GM12878 (cell line): Measurements from ENCODE around the gene FBXW8. TPM values are rescaled to one million over a fixed set of nuclear protein-coding genes. Genes with fewer than 3 reads are reported as not detected.

ENCODE experiments used
- ATAC-seq: fragments of 200-7000 bp; cut with Tn5 transposase; 3 replicates; pipeline ENCODE4 v1.9.1; 2020; ENCODE audit warnings: mild to moderate bottlenecking, moderate library complexity
- BruUV-seq: library from RNA; stranded (reverse); fragments of 400-500 nt; replicated peaks from 2 replicates; lab custom pipeline; 2021; lab: Mats Ljungman, UMichigan
- CTCF ChIA-PET: fragments of 300-600 bp; sonication (Branson Sonifier 250); formaldehyde crosslinking; extraction: SDS; loops from one replicate; lab custom pipeline; 2021; ENCODE audit warnings: inconsistent platforms; lab: Yijun Ruan, JAX
- POLR2A ChIA-PET: fragments of 350-600 bp; formaldehyde crosslinking; extraction: SDS; loops from one replicate; lab custom pipeline; 2021; ENCODE audit warnings: inconsistent platforms; lab: Charles Lee
- RAD21 ChIA-PET: fragments of 300-600 bp; sonication (Branson Sonifier 250); formaldehyde crosslinking; loops from one replicate; lab custom pipeline; 2023; ENCODE audit warnings: antibody characterized with exemption; ENCODE audit not compliant: unreplicated experiment; lab: Charles Lee
- SMC1A ChIA-PET: fragments of 300-600 bp; sonication (Branson Sonifier 250); formaldehyde crosslinking; loops from one replicate; lab custom pipeline; 2023; ENCODE audit not compliant: unreplicated experiment, uncharacterized antibody; lab: Charles Lee
- DNase-seq: peaks from one replicate; pipeline ENCODE4 v3.0.0-alpha.2; 2011; ENCODE audit warnings: low read depth, low spot score
- FAIRE-seq: peaks from 3 replicates; lab custom pipeline; 2011; peaks lifted over from hg19 to GRCh38; lab: Jason Lieb, UNC
- H2AFZ ChIP-seq: 2 replicates; pipeline ENCODE4 v1.6.0; 2011; ENCODE audit warnings: low read depth, low read length, control low read depth; ENCODE audit not compliant: control insufficient read depth
- H3K27ac ChIP-seq: 2 replicates; pipeline ENCODE4 v1.5.1; 2011; ENCODE audit warnings: control low read depth; ENCODE audit not compliant: control insufficient read depth, insufficient read depth
- H3K27me3 ChIP-seq, 2 experiments: replicated peaks in 1 of 2; 2 replicates each; pipeline versions ENCODE4 v1.6.0 to v1.6.1; 2011; ENCODE audit warnings: low read length in 1 of 2; ENCODE audit not compliant: control insufficient read depth in 2 of 2, insufficient read depth in 2 of 2
- H3K36me3 ChIP-seq, 2 experiments: 2 replicates each; pipeline ENCODE4 v1.5.1; 2011; ENCODE audit warnings: low read length in 1 of 2; ENCODE audit not compliant: control insufficient read depth in 2 of 2, insufficient read depth in 2 of 2
- H3K4me1 ChIP-seq: 2 replicates; pipeline ENCODE4 v1.6.1; 2011; ENCODE audit warnings: mild to moderate bottlenecking, low read length, moderate library complexity, mixed read lengths; ENCODE audit not compliant: control insufficient read depth, insufficient read depth
- H3K4me2 ChIP-seq: 2 replicates; pipeline ENCODE4 v1.6.0; 2011; ENCODE audit warnings: control low read depth; ENCODE audit not compliant: control insufficient read depth, insufficient read depth
- H3K4me3 ChIP-seq: fragments of 200-600 bp; sonication (generic); 2 replicates; pipeline ENCODE4 v1.5.1; 2016
- H3K79me2 ChIP-seq: 2 replicates; pipeline ENCODE4 v1.6.0; 2011; ENCODE audit warnings: low read length; ENCODE audit not compliant: control insufficient read depth, insufficient read depth
- H3K9ac ChIP-seq: 2 replicates; pipeline ENCODE4 v1.8.0; 2011; ENCODE audit warnings: low read length, control low read depth, mixed read lengths; ENCODE audit not compliant: control insufficient read depth, insufficient read depth
- H3K9me3 ChIP-seq: replicated peaks from 3 replicates; pipeline ENCODE4 v1.5.1; 2011; ENCODE audit warnings: mild to moderate bottlenecking, low read length; ENCODE audit not compliant: control insufficient read depth, insufficient read depth
- H4K20me1 ChIP-seq: 2 replicates; pipeline ENCODE4 v1.6.0; 2011; ENCODE audit not compliant: control insufficient read depth, insufficient read depth
- ATF7 ChIP-seq: fragments of 450-650 bp; IDR thresholded peaks from 2 replicates; pipeline ENCODE4 v1.6.1; 2016; ENCODE audit warnings: low read depth, mild to moderate bottlenecking
- BCL11A ChIP-seq: IDR thresholded peaks from 2 replicates; pipeline ENCODE4 v1.6.1; 2011; ENCODE audit warnings: low read depth, low read length
- BHLHE40 ChIP-seq, 2 experiments: fragments of 450-650 bp in 1 of 2; IDR thresholded peaks; 2 replicates each; pipeline ENCODE4 v1.6.1; 2011 to 2017; ENCODE audit warnings: low read depth in 2 of 2, borderline replicate concordance in 1 of 2, improper control_type of control experiment in 1 of 2, low read length in 1 of 2, mild to moderate bottlenecking in 1 of 2
- EP300 ChIP-seq, 2 experiments: fragments of 150-350 bp in 1 of 2; IDR thresholded peaks; 2 replicates each; pipeline ENCODE4 v1.6.1; 2011 to 2012; ENCODE audit warnings: low read depth in 2 of 2, low read length in 2 of 2, borderline replicate concordance in 1 of 2, improper control_type of control experiment in 1 of 2, inconsistent platforms in 1 of 2; ENCODE audit not compliant: control insufficient read depth in 1 of 2
- GABPA ChIP-seq: IDR thresholded peaks from 2 replicates; pipeline ENCODE4 v1.6.1; 2014; ENCODE audit warnings: antibody characterized with exemption, low read depth, mild to moderate bottlenecking, inconsistent platforms
- MTA2 ChIP-seq: fragments of 450-650 bp; IDR thresholded peaks from 2 replicates; pipeline ENCODE4 v1.6.1; 2016; ENCODE audit warnings: low read depth, mild to moderate bottlenecking, moderate library complexity
- NFIC ChIP-seq: IDR thresholded peaks from 2 replicates; pipeline ENCODE4 v1.6.1; 2012; ENCODE audit warnings: low read depth, mild to moderate bottlenecking, inconsistent platforms, low read length, moderate library complexity
- NR2C1 ChIP-seq: fragments of 450-650 bp; IDR thresholded peaks from 2 replicates; pipeline ENCODE4 v1.6.1; 2017; ENCODE audit warnings: antibody characterized with exemption, mild to moderate bottlenecking, moderate library complexity
- POLR2AphosphoS5 ChIP-seq: IDR thresholded peaks from 2 replicates; pipeline ENCODE4 v1.6.1; 2011; ENCODE audit warnings: mild to moderate bottlenecking, low read length, inconsistent platforms
- SIN3A ChIP-seq: IDR thresholded peaks from 2 replicates; pipeline ENCODE4 v1.6.1; 2012; ENCODE audit warnings: low read depth, low read length, improper control_type of control experiment
- YY1 ChIP-seq: IDR thresholded peaks from 2 replicates; pipeline ENCODE4 v1.6.1; 2011; ENCODE audit warnings: low read depth, mild to moderate bottlenecking, low read length
- ZNF274 ChIP-seq: IDR thresholded peaks from one replicate; pipeline ENCODE4 v1.8.0; 2011; ENCODE audit not compliant: insufficient read length, insufficient read depth
- WGBS: methylation state at CpG from one replicate; pipeline ENCODE4 v1.1.6; 2016; ENCODE audit warnings: low lambda C conversion rate; ENCODE audit not compliant: insufficient replicate concordance, insufficient coverage; ENCODE audit errors: missing lambda C conversion rate; 5-methylcytosine and 5-hydroxymethylcytosine counted together
- in situ Hi-C: fragments of 300-500 bp; cut with MboI; formaldehyde crosslinking; loops from 9 replicates; pipeline ENCODE4 v1.14.3; 2018; ENCODE audit warnings: mixed read lengths
- intact Hi-C: fragments of 100-400 bp; cut with micrococcal nuclease; formaldehyde crosslinking; loops from one replicate; pipeline ENCODE4 v1.14.2; 2022; ENCODE audit not compliant: unreplicated experiment
- polyA plus RNA-seq, 11 experiments: library from polyadenylated mRNA; depleted of rRNA in 4 of 11; unstranded in 6 of 11; stranded (reverse) in 5 of 11; fragments of >200 nt; fragmentation: Nextera tagmentation in 4 of 11; fragmentation: Illumina TruSeq in 1 of 11; extraction: Ambion mirVana in 4 of 11; extraction: Trizol in 1 of 11; gene quantifications; 1 replicate in 1 of 11; 2 replicates in 10 of 11; pipeline versions ENCODE4 v1.2.1 to v1.2.3, GENCODE V29; 2011 to 2016; ENCODE audit warnings: inconsistent platforms in 2 of 11, missing spikeins in 2 of 11, low read depth in 1 of 11
- total RNA-seq, 4 experiments: library from RNA; depleted of rRNA in 3 of 4; stranded (reverse); fragments of >200 nt in 3 of 4; fragmentation: Illumina TruSeq in 1 of 4; extraction: Trizol in 1 of 4; gene quantifications; 2 replicates each; pipeline versions ENCODE4 v1.2.1 to v1.2.3, GENCODE V29; 2013 to 2021
- TF ChIP-seq, protein P1 (sequence below): IDR thresholded peaks from 2 replicates; pipeline ENCODE4 v1.6.1; 2011; ENCODE audit warnings: mild to moderate bottlenecking, low read depth, low read length, moderate library complexity; ENCODE audit not compliant: insufficient replicate concordance
- TF ChIP-seq, protein P2 (sequence below): IDR thresholded peaks from 2 replicates; pipeline ENCODE4 v1.6.1; 2012; ENCODE audit warnings: low read depth, low read length, improper control_type of control experiment
- TF ChIP-seq, protein P3 (sequence below): fragments of 150-350 bp; IDR thresholded peaks from 2 replicates; pipeline ENCODE4 v1.6.1; 2016; ENCODE audit warnings: low read depth, low read length

FBXW8 gene
- total and polyA plus RNA-seq, 10 of the 15 experiments (the other 5 are each of a cell fraction or from before 2014, with no cell fraction given): 0.49 to 7.5 (median 4.4) TPM

DNA sequence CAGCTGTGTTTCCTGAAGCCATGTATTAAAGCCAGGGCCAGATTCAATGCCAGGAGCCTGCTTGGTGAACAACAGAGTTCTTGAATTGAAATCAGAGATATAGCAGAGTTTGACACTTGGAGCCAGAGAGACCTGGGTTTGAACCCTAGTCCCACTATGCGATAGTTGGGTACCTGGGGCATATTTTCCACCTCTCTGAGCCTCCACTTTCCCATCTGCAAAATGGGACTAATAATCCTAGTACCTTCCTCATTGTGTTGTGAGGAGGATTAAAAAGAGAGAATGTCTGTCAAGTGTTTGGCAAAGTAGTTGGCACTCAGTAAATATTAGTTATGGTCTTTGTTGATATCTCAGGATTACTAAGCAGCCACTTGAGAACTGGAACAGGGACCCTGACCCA is 23.5 kb upstream of the FBXW8 start (continued):
- TF ChIP-seq GABPA (no peak), ZNF274 (no peak), SIN3A (no peak)
- TF ChIP-seq, protein P1, sequence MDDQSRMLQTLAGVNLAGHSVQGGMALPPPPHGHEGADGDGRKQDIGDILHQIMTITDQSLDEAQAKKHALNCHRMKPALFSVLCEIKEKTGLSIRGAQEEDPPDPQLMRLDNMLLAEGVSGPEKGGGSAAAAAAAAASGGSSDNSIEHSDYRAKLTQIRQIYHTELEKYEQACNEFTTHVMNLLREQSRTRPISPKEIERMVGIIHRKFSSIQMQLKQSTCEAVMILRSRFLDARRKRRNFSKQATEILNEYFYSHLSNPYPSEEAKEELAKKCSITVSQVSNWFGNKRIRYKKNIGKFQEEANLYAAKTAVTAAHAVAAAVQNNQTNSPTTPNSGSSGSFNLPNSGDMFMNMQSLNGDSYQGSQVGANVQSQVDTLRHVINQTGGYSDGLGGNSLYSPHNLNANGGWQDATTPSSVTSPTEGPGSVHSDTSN: no peak

DNA sequence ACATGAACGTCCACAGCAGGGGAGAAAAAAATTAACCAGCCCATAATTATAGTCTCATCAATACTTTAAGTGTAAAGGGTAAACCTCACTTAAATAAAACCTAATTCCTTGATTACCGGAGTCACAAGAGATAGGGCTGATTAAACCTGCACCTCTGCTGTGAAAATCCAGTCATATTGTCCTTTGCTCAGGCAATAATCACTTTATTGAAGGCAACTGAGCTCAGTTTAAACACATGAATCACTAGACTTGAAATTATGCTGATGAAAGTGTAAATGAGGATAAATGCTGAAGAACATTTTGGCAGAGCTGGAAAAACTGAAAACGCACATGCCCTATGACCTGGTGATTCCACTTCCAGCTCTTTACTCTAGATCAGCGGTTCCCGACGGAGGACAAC is 22.9 kb upstream of the FBXW8 start:
- ChIA-PET RAD21 (no interaction called here), CTCF (interaction anchor here (0.7 kb wide), 1 partner anchor 19 kb away, joined by 3 read pairs; no protein-coding TSS in a partner anchor), SMC1A (no interaction called here), POLR2A (no interaction called here)
- Histone ChIP-seq H3K4me1 (no peaks in the 10 kb centered on the region), H3K27ac (no peak overlapping the region), H3K36me3 (no peaks in the 10 kb centered on the region), H3K27me3 (peaks cover 2 to 3% of the 10 kb centered on the region in 2 experiments; a peak in 1 of 4 replicates), H3K4me2 (no peak overlapping the region), H3K9ac (no peak overlapping the region), H3K9me3 (no peaks in the 10 kb centered on the region), H3K4me3 (no peak overlapping the region), H4K20me1 (no peaks in the 10 kb centered on the region), H3K79me2 (no peaks in the 10 kb centered on the region), H2AFZ (no peak overlapping the region)
- in situ Hi-C loops (no loop called here), intact Hi-C loops (loop anchor here (10.0 kb wide), 1 partner anchor 153 kb away; the partner anchor contains the start of genes RNFT2 and SPRING1)
- ATAC-seq (no peak), FAIRE-seq (no peak), DNase-seq (no peak)
- WGBS: 71% methylated on average over 6 of the region's 6 CpGs
- no TSS peak for BruUV-seq
- no peak for TF ChIP-seq YY1
- TF ChIP-seq SIN3A: no peak
- TF ChIP-seq, protein P2, sequence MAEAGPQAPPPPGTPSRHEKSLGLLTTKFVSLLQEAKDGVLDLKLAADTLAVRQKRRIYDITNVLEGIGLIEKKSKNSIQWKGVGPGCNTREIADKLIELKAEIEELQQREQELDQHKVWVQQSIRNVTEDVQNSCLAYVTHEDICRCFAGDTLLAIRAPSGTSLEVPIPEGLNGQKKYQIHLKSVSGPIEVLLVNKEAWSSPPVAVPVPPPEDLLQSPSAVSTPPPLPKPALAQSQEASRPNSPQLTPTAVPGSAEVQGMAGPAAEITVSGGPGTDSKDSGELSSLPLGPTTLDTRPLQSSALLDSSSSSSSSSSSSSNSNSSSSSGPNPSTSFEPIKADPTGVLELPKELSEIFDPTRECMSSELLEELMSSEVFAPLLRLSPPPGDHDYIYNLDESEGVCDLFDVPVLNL: no peak
- TF ChIP-seq POLR2AphosphoS5: no peak
- no peak for TF ChIP-seq NR2C1
- TF ChIP-seq MTA2: no peak
- TF ChIP-seq ATF7: no peak
- TF ChIP-seq EP300 (IDR thresholded peaks at IDR 0.05; ENCODE audit: borderline replicate concordance in 1 of 2, control insufficient read depth in 1 of 2, low read depth in 2 of 2, low read length in 2 of 2): no peak
- TF ChIP-seq, protein P3, sequence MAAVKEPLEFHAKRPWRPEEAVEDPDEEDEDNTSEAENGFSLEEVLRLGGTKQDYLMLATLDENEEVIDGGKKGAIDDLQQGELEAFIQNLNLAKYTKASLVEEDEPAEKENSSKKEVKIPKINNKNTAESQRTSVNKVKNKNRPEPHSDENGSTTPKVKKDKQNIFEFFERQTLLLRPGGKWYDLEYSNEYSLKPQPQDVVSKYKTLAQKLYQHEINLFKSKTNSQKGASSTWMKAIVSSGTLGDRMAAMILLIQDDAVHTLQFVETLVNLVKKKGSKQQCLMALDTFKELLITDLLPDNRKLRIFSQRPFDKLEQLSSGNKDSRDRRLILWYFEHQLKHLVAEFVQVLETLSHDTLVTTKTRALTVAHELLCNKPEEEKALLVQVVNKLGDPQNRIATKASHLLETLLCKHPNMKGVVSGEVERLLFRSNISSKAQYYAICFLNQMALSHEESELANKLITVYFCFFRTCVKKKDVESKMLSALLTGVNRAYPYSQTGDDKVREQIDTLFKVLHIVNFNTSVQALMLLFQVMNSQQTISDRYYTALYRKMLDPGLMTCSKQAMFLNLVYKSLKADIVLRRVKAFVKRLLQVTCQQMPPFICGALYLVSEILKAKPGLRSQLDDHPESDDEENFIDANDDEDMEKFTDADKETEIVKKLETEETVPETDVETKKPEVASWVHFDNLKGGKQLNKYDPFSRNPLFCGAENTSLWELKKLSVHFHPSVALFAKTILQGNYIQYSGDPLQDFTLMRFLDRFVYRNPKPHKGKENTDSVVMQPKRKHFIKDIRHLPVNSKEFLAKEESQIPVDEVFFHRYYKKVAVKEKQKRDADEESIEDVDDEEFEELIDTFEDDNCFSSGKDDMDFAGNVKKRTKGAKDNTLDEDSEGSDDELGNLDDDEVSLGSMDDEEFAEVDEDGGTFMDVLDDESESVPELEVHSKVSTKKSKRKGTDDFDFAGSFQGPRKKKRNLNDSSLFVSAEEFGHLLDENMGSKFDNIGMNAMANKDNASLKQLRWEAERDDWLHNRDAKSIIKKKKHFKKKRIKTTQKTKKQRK: no peak
- no peak for TF ChIP-seq NFIC
- no peak for TF ChIP-seq BCL11A
- TF ChIP-seq BHLHE40 (IDR thresholded peaks at IDR 0.05; ENCODE audit: borderline replicate concordance in 1 of 2, low read depth in 2 of 2, low read length in 1 of 2): no peak
